Body of pancreas (tissue), 4 donors: ENCODE data around the gene ATP7B.

Experiments used
- POLR2A ChIP-seq, 3 donors: fragments of 450-650 bp; IDR thresholded peaks; one replicate each; pipeline ENCODE4 v1.6.1; 2016; ENCODE audit warnings: antibody characterized with exemption in 3 of 3, mild to moderate bottlenecking in 2 of 3
- TF ChIP-seq, protein P1 (sequence below), 7 experiments: fragments of 450-650 bp in 4 of 7; fragments of 200-600 bp in 3 of 7; sonication (generic) in 3 of 7; IDR thresholded peaks; one replicate each; pipeline ENCODE4 v1.5.1; 2016 to 2019; ENCODE audit warnings: antibody characterized with exemption in 7 of 7

DNA sequence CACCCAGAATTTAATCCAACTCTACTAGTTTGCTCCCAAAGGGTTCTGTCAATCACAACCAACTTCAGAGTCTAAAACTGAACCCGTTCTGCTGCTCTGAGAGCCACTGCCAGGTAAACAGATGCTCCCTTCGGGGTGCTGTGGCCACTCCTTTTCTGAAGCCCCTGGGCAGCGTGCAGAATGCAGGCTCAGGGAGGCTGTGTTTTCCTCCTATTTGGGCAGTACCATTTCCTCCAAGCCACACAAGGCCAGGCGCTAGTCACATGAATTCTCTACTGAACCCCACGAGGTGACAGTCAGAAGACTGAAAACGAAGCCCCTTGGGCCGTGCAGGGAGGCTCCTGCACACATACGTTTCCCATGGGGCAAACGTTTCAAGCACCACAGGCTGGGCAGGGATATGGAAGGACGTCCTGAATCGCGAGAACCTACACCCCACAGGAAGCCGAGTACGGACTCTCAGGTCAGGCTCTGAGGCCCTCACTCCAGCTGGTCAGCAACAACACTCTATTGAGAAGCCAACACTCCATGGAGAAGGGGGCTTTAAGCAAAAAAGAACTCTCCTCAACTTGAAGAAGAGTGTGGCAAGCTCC is 77.7 kb downstream of the ATP7B start:
- TF ChIP-seq, protein P1, sequence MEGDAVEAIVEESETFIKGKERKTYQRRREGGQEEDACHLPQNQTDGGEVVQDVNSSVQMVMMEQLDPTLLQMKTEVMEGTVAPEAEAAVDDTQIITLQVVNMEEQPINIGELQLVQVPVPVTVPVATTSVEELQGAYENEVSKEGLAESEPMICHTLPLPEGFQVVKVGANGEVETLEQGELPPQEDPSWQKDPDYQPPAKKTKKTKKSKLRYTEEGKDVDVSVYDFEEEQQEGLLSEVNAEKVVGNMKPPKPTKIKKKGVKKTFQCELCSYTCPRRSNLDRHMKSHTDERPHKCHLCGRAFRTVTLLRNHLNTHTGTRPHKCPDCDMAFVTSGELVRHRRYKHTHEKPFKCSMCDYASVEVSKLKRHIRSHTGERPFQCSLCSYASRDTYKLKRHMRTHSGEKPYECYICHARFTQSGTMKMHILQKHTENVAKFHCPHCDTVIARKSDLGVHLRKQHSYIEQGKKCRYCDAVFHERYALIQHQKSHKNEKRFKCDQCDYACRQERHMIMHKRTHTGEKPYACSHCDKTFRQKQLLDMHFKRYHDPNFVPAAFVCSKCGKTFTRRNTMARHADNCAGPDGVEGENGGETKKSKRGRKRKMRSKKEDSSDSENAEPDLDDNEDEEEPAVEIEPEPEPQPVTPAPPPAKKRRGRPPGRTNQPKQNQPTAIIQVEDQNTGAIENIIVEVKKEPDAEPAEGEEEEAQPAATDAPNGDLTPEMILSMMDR (IDR thresholded peaks at IDR 0.05): no peak
- TF ChIP-seq POLR2A (IDR thresholded peaks at IDR 0.05): no peak
